Mucosa of gallbladder (tissue), 1 donor: Measurements from ENCODE around the gene NTS. TPM values are rescaled to one million over a fixed set of nuclear protein-coding genes. Genes with fewer than 3 reads are reported as not detected.

Source experiments
- DNase-seq: peaks from one replicate; pipeline ENCODE4 v3.0.0-alpha.2; 2020; ENCODE audit warnings: low spot score
- total RNA-seq: library from RNA; stranded (reverse); gene quantifications from one replicate; pipeline ENCODE4 v1.2.1, GENCODE V29; 2021
- donor health status: DM: no; HTN: no; CAD: no.

NTS gene
- total RNA-seq, 1 donor from 2014 or later: 0.17 TPM

- DNase-seq: no peak
These were observed 49.8 kb downstream of the NTS start for GRCh38 chr12:85923767-85924331.

- no peak for DNase-seq
These were observed 53.1 kb downstream of the NTS start for GRCh38 chr12:85927166-85927565.

Other genes starting within 250 kb of the NTS start
- 1.9 TPM for gene RASSF9, start 37.9 kb upstream of the NTS start, total RNA-seq